Activated CD4-positive, alpha-beta T cell treated with anti-CD3 and anti-CD28 coated beads, Interleukin-2, amount 50 U/mL, for 1 hour (primary cell): ENCODE results near the gene BCL2L2.
"Not testable (repeated sequence)": the region's sequence is repeated elsewhere in the genome, so short reads cannot be mapped to it uniquely, and the experiment has no call there.

ENCODE experiments used
- DNase-seq: peaks from one replicate; pipeline ENCODE4 v3.0.0-alpha.2; 2020

BCL2L2 gene, protein sequence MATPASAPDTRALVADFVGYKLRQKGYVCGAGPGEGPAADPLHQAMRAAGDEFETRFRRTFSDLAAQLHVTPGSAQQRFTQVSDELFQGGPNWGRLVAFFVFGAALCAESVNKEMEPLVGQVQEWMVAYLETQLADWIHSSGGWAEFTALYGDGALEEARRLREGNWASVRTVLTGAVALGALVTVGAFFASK

DNA sequence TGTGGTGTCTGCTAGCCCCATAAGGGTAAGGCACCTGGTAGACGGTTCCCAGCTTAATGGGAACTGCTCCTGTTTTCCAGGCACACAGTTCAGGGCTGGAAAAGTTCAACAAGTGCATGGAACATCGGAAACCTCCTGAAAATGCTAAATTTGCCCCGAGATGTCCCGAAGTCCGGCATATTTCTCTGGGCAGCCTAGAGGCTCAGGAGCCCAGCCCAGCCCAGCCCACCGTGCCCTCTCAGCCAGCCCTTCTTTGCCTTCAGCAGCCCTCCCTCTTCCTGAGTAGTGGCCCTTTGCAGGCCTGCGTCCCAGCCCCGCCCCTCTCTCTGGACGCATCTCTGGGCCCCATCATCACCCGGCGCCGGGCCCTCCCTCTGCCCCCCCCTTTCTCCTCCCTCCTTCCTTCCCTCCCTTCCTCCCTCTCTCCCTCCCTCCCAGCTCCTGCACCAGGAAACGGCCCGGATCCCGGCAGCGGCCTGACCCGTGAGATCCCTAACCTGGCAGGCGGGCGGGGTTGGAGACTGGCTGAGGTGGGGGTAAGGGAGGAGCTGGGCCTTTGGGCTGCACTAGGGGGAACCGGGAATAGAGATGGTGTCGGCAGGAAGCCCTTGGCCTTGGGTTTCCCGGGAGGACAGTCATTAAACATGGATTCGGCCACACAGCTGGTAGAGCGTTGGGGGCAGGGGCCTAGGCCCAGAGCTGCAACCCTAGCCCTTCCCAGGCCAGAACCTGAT is at the start of gene BCL2L2:
BCL2L2 (plus strand) TSS at position 422 of the 734 bp plus-strand sequence. CDS start 935 bp downstream, outside the sequence.
- no peak for DNase-seq

DNA sequence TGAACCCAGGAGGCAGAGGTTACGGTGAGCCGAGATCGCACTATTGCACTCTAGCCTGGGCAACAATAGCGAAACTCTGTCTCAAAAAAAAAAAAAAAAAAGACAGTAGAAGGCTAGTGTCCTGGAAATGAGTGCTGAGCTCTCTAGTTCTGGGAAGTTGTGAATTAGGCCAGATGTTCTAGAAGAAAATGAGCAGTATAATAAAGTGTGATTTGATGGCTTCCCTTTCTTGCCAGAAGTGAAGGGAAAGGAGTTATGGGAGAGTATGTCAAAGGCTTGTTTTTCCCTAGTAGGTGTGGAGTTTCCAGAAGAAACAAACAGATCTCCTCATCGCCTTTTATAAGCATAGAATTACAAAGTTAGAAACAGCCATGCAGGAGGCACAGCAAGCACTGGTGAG is 48.4 kb upstream of the BCL2L2 start:
- no peak for DNase-seq

DNA sequence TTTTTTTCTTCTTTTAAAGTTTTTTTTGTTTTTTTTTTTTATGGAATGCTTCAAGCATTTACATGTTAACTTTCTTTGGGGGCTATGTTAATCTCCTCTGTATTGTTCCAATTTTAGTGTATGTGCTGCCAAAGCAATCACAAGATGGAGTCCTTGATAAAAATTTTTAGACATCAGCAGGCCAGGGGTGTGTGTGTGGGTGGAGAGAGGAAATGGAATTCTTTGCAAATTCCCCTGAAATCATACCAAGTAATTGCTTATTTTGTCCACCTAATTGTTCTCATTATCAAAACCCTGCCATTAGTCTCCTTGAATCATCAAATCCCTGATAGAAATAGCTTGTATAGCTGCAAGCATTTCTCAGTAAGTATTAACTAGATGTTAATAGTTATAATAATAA is 47.2 kb upstream of the BCL2L2 start:
- DNase-seq = no peak

DNA sequence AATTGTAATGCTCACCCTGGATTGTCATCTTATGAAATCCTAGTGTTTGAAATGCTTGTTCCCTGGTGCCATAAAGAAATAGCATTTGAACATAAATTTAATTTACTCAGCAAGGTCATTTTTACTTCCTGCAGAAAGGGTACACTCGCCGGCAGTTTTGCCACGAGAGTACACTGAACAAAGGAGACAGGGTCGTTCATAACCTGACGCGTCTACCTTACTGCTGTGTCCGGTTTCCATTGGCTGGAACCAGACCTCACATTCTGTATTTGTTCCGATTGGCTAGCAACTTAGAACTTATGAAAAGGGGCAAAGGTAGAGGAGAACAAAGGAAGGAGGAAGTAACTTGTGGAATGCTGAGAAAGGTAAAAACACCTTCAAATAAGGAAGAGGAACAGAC is 45.8 kb upstream of the BCL2L2 start:
- DNase-seq = not testable (repeated sequence)

DNA sequence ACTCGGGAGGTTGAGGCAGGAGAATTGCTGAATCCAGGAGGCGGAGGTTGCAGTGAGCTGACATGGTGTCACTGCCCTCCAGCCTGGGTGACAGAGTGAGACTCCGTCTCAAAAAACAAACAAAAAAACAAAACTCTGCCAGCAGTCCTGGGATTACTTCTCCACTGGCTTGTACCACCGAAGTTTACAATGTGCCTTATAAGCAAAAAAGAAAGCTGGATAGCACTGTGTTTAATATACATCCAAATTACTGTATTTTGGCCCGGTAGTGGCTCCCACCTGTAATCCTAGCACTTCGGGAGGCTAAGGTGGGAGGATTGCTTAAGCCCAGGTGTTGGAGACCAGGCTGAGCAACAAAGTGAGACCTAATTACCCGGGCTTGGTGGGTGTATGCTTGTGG is 37.4 kb upstream of the BCL2L2 start:
- DNase-seq = no peak

DNA sequence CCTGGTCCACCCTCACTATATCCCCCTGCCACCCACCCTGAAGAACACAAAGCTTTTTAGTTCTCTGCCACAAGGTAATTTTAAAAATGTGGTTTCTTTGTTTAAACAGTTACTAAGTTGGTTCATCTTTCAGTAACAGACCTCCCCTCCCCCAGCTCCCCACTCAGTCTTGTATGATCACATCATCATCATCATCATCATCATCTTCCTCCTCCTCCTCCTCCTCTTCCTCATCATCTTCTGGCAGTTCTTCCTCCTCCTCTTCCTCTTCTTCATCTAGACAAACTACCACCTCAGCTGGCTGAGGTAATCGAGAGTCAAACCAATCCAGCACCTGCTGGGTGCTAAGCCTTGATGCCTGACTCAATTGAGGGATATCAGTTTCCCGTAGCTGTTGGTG is 31.2 kb upstream of the BCL2L2 start:
- DNase-seq = no peak

DNA sequence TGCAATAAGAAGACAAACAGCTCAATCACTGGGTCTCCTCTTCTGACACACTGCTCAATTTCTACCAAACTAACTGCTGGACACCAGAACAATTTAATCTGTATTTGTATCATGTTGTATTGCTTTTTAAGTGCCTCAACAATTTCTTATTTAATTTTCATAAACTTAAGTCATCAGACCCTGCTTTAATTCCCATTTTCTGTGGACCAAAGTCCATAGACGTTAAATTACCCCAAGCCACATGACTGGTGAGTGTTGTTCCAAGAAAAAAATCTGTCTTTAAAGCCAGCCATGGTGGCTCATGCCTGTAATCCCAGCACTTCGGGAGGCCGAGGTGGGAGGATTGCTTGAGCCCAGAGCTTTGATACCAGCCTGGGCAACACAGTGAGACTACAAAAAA is 29.4 kb upstream of the BCL2L2 start:
- DNase-seq = no peak

DNA sequence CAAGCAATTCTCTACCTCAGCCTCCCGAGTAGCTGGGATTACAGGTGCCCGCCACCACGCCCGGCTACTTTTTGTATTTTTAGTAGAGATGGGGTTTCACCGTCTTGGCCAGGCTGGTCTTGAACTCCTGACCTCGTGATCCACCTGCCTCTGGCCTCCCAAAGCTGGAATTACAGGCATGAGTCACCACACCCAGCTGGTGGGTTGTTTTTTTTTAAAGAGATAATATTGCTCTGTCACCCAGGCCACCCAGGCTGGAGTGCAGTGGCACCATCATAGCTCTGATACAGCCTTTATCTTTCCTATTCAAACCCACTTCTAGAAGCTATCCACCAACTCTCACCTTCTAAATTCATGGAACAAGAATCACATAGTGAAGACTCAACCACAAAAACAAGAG is 28.7 kb upstream of the BCL2L2 start:
- not testable (repeated sequence) for DNase-seq

DNA sequence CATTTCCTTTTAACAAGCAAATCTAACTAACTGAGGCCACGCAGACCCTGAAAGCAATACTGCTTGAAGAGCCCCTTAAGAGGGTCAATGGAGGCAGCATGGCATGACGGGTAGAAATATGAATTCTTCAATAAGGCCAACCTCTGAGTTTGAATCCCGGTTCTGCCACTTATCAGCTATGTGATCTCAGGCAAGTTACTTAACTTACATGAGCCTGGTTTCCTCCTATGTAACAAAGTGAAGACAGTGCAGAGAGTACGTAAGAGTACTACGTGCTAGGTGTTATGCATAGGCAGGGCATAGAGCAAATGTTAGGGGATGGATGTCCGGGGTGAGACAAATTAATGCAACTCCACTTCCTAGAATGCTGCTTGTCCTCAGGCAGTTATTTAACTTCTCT is 25.4 kb upstream of the BCL2L2 start:
- no peak for DNase-seq

DNA sequence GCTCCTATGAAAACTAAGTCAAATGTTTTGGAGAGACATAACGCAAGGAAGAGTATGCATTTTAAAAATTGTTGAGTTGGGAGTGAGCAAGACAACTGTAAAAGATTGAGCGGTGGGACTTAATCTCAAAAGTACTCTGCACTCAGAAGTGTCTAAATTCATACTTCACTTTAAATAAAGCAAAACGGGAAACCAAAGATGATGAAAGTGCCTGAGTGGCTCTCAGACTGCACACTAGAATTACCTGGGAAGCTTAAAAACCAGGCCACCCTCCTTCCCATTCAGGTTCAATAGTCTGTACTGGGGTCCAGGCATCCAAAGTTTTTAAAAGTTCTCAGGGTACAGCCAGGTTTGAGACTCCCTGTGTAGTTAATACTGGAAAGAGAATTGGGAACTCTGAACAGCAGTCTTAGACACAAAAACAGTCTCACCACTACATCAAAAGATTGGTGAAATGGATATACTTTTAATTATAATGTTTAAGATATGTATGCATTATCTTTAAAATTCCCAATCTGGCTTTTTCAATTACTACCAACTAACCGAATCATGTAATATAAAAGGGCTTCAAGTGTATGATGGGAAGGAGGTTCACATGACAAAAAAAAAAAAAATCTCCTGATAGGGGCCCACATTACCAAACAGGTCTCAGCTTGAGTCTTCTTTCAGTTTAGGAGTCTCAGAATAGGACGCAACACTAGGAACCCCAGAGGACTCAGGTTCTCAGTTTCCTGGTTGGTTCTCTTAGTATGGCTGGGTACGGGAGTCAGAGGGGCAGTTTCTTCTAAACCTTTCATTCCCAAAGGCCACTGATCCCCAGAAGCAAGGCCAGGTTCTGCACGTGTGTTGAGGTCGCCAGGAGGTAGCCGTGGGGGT is 21.7 kb upstream of the BCL2L2 start:
- no peak for DNase-seq

DNA sequence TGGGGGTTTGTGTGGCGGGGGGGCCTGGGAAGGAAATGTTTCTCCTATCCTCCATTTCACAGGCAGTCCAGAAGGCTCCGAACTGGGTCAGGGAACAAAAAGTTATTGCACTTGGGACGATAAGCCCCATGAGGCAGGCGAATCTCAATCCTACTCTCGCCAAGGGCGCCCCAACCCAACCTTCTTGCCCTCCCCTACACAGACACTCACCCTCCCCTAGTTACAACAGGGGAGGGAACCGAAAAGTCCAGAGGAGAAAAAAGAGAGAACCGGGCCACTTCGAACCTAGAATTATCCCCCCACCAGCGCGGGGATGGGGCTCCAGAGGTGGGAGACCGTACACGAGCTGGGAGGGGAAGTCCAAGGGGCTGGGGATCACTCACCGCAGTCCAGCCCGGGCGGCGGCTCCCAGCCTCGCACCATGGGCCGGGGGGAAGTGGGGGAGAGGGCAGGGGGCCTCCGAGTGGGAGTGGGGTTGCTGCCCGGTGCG is 21.1 kb upstream of the BCL2L2 start:
- no peak for DNase-seq

DNA sequence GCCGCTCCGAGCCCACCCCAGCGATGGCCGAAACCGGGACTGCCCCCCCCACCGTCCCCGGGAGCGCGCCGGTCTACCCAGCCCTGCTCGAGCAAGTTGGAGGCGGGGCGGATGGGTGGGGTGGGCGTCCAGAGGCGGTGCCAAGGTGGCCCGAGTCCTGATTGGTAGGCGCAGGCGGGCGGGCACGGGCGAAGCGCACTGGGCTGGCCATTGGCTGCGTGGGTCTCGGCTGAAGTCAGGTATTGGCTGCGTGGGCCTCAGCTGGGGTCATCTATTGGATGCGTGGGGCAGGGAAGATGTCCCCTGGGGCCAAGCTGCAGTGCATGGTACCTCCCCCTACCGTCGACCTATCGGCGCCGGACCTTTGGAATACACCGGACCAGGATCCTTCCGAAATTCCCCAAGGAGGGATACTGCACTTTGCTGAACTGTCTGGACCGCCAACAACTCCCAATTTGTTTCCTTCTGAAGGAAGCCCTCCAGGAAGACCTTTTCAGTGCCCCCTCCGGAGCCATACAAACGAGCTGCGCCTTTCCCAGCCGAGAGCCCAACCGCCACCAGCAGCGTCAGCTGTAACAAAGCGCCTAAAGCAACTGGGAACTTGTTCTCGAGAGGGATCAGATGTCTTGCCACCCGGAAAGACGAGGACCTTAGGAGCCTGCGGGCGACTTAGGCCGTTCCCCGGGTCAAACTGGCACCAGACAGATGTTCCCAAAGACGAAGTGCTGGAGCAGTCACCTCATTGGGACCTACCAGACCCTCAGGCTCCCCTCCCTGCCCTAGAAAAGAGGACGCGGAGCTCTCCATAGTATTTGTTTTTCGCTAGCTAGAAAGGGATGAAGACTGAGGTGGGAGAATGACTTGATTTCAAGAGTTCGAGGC is 20.4 kb upstream of the BCL2L2 start, which contains the start of gene HOMEZ:
HOMEZ (minus strand) TSS at position 113 of the 882 bp plus-strand sequence. CDS start 180 bp downstream, outside the sequence.
- DNase-seq = peak; percentile 97

DNA sequence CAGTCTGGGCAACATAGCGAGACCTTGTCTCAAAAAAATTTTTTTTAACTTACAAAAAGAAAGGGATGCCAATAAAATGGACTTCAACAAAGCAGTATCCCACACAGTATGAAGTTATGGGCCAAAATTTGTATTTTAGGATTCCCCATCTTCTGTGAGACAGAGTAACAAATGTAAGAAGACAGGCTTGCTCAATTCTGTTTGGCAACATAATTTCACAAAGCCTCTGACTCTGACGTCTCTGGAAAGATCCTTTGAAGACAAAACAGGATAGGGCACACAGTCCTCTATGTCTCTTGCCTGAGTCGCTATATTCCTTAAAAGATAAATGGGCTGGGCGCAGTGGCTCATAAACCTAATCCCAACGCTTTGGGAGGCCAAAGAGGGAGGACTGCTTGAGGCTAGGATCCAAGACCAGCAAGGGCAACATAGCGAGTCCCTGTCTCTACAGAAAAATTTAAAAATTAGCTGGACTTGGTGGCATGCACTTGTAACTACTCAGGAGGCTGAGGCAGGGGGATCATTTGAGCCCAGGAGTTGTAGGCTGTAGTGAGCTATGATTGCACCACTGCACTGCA is 19.6 kb upstream of the BCL2L2 start:
- DNase-seq = no peak

DNA sequence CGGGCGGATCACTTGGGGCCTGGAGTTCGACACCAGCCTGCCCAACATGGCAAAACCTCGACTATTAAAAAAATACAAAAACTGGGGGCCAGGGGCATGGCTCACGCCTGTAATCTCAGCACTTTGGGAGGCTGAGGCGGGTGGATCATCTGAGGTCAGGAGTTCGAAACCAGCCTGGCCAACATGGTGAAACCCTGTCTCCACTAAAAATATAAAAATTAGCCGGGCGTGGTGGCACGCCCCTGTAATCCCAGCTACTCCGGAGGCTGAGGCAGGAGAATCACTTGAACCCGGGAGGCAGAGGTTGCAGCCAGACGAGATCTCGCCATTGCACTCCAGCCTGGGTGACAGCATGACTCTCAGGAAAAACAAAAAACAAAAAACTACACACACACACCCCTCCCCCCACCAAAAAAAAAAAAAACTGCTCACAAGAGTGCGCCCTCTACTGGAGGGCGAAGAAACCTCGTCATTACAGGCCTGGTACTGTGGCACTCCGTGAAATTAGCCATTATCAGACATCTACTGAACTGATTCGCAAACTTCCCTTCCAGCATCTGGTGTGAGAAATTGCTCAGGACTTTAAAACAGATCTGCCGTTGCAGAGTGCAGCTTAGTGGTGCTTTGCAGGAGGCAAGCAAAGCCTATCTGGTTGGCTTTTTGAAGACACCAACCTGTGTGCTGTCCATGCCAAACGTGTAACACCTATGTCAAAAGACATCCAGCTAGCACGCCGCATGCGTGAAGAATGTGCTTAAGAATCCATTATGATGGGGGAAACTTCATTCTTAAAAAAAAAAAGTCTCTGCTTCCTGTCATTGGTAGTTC is 11.7 kb upstream of the BCL2L2 start:
- DNase-seq = peak; percentile 52

DNA sequence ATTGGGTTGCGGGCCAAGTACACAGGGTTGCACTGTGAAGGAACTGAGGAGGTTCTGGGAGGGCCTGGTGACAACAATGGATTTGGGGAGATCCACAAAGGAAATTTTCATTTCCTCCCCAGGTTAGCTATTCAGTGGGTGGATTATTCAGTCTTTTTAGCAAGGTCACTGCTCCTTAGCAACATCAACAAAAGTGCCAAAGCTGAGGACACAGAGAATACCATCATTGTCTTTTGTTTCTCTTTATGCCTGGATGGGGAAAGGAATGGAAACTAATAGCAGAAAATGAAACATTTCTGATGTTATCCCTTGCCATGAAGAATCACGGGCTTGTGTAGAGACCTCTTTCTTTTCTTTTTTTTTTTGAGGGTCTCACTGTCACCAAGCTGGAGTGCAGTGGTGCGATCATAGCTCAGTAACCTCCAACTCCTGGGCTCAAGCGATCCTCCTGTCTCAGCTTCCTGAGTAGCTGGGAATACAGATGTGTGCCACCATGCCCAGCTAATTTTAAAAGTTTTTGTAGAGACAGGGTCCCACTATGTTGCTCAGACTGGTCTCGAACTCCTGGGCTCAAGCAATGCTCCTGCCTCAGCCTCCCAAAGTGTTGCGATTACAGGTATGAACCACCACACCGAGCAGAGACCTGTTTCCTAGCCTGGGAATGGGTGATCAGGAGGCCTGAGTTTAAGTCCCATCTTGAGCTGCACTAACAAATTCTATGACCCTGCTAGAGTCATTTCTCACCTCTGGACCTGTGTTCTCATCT is 10.4 kb upstream of the BCL2L2 start:
- no peak for DNase-seq

DNA sequence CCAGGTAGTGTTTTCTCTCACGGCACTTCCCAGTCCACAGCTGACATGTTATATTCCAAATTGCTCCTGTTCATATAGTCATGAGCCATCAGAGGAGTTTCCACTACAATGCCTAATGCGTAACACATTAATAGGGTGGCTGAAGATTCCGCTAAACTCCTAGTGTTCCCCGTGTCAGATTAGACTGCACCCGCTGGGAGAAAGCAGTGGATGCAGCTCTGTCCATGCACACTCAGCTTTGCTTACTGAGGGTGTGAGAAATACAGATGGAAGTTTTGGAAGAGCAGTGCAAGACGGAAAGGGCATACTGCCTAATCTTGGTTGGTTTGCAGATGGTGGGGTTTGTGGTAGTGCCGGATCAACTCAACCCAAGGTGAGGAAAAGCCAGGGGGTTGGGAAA is 9.5 kb upstream of the BCL2L2 start:
- no peak for DNase-seq

DNA sequence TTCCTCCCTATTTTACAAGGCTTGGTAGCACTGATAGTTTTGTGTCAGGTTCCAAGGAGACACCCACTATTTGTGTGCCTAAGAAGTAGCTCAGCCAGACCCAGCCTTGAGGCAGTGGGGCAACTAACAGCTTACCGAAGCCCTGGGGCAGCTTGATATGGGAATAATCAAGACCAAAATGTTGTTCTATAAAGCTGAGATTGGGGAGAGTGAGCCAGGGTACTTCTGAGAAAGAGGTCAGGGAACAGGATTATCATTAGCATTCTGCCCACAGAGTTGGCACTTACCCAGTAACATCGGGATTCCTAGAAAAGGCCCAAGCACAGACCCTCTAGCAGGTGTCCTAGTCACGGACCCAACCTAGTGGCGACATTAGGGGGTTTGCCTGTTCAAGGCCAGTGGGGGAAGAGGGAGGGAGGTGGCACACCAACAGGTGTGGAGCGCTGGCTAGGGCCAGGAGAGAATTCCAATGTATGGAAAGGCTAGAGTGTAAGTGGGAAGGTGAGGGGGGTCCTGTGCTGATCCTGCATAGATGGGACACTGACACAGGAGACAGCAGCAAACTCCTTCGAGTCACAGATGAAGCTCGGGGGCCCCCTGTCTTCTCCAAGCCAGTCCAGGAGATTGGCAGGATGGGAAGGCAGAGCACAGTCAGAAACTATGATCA is 8.9 kb upstream of the BCL2L2 start:
- DNase-seq = no peak

DNA sequence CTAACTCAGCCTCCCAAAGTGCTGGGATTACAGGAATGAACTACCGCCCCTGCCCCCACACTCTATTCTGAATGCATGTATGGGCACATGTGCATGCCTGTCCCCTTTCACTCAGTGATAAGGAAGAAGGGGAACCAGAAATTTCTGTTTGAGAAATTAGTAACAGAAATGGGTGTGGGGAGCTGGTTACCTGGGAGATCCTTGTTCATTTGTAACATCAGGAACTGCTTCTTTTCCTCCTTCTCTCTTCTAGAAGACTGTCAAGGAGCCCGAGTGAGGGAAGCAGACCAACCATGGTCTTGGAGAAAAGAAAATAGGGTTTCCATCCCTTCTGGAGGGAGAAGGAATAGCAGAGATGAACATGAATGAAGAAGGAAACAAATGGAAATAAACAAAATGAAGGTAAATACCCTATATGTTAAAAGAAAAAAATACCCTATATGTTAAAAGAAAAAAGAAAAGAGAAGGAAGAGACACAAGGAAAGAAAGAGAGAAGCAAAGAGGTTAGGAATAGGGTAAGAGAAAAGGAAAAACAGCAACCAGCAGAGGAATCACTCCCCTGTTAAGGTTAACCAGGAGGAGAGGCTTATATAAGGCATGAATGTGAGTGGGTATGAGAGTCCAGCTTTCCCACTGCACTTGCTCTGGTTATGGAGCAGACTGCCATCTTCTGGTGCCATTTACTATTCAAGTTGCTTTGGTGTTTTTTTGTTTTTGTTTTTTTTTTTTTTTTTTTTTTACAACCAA is 7.2 kb upstream of the BCL2L2 start:
- DNase-seq = no peak
